Fibroblast of the conjunctiva (primary cell): ENCODE results near the gene S100A14.

Experiments used
- DNase-seq: peaks from one replicate; pipeline ENCODE4 v3.0.0-alpha.2; 2010; ENCODE audit warnings: low read depth

Gene S100A14

GRCh38 chr1:153638261-153638660, 22.1 kb upstream of the S100A14 start:
- no peak for DNase-seq

- DNase-seq: no peak
Measured at GRCh38 chr1:153636312-153636711, 20.2 kb upstream of the S100A14 start.

- DNase-seq: no peak
Measured at GRCh38 chr1:153635872-153636271, 19.7 kb upstream of the S100A14 start.

GRCh38 chr1:153633754-153634665, 17.9 kb upstream of the S100A14 start, which contains the start of gene CHTOP:
TSS of gene CHTOP (plus strand) at chr1:153634066. CDS start at chr1:153636589, 2,523 bp downstream.
- DNase-seq: peak; percentile 99

- DNase-seq: no peak
Measured at GRCh38 chr1:153633161-153633753, 17.1 kb upstream of the S100A14 start.

- DNase-seq: no peak
Measured at GRCh38 chr1:153631047-153632022, 15.2 kb upstream of the S100A14 start.

GRCh38 chr1:153630384-153630783, 14.3 kb upstream of the S100A14 start:
- DNase-seq: no peak

- DNase-seq: no peak
Measured at GRCh38 chr1:153629971-153630370, 13.8 kb upstream of the S100A14 start.

GRCh38 chr1:153629343-153629665, 13.2 kb upstream of the S100A14 start:
- no peak for DNase-seq

- DNase-seq: no peak
Measured at GRCh38 chr1:153628638-153629342, 12.7 kb upstream of the S100A14 start.

GRCh38 chr1:153627715-153628626, 11.8 kb upstream of the S100A14 start, which contains the start of gene S100A1:
TSS of gene S100A1 (plus strand) at chr1:153628434. CDS start at chr1:153630522, 2,088 bp downstream.
- no peak for DNase-seq

- peak; percentile 93 for DNase-seq
Measured at GRCh38 chr1:153626904-153627714, 11.0 kb upstream of the S100A14 start, which contains the start of gene S100A13. TSS of gene S100A13 (minus strand) at chr1:153627505. CDS start at chr1:153626472, 1,033 bp downstream.

- no peak for DNase-seq
Measured at GRCh38 chr1:153626477-153626903, 10.4 kb upstream of the S100A14 start.

GRCh38 chr1:153624965-153625611, 9.0 kb upstream of the S100A14 start:
- DNase-seq: no peak

- no peak for DNase-seq
Measured at GRCh38 chr1:153623101-153623500, 7.0 kb upstream of the S100A14 start.

GRCh38 chr1:153619171-153619570, 3.0 kb upstream of the S100A14 start:
- DNase-seq: no peak

GRCh38 chr1:153617663-153618062, 1.5 kb upstream of the S100A14 start:
- no peak for DNase-seq

- DNase-seq: no peak
Measured at GRCh38 chr1:153616917-153617311, 789 bp upstream of the S100A14 start.

- no peak for DNase-seq
Measured at GRCh38 chr1:153615406-153615805, 719 bp downstream of the S100A14 start.
